Dendritic cell treated with granulocyte-macrophage colony-stimulating factor and Interleukin-4, amounts not matched to agents 40 ng/mL and 50 ng/mL, for 4 days (primary cell): Measurements from ENCODE around the gene ZC3H12D.

Experiments
- H3K27ac Mint-ChIP-seq: one replicate; pipeline ENCODE4 v1.8.0; 2022; ENCODE audit warnings: mild to moderate bottlenecking, mixed read lengths
- H3K27me3 Mint-ChIP-seq: one replicate; pipeline ENCODE4 v1.8.0; 2022; ENCODE audit warnings: mild to moderate bottlenecking, mixed read lengths
- H3K36me3 Mint-ChIP-seq: one replicate; pipeline ENCODE4 v1.8.0; 2022; ENCODE audit warnings: low read depth, mixed read lengths
- H3K4me1 Mint-ChIP-seq: one replicate; pipeline ENCODE4 v1.8.0; 2022; ENCODE audit warnings: low read depth, mixed read lengths
- H3K4me3 Mint-ChIP-seq: one replicate; pipeline ENCODE4 v1.8.0; 2022; ENCODE audit warnings: mild to moderate bottlenecking, moderate library complexity, mixed read lengths
- H3K9me3 Mint-ChIP-seq: one replicate; pipeline ENCODE4 v1.8.0; 2022; ENCODE audit warnings: mixed read lengths
- intact Hi-C: fragments of 100-400 bp; cut with micrococcal nuclease; formaldehyde crosslinking; loops from one replicate; pipeline ENCODE4 v1.15.0; 2022

The ZC3H12D gene

GRCh38 chr6:149459761-149460160 lies 25.1 kb downstream of the ZC3H12D start:
- peaks cover 51% of the 10 kb centered on the region for H3K4me1 Mint-ChIP-seq
- H3K9me3 Mint-ChIP-seq, result no peaks in the 10 kb centered on the region
- H3K36me3 Mint-ChIP-seq, result peaks cover 97% of the 10 kb centered on the region
- H3K27ac Mint-ChIP-seq, result peak overlapping the region; percentile 5
- intact Hi-C loops, result no loop called here
- H3K27me3 Mint-ChIP-seq, result no peaks in the 10 kb centered on the region
- H3K4me3 Mint-ChIP-seq, result no peak overlapping the region

GRCh38 chr6:149458806-149459205 lies 26.0 kb downstream of the ZC3H12D start:
- Mint-ChIP-seq H3K4me3 (no peak overlapping the region), H3K27me3 (no peaks in the 10 kb centered on the region), H3K27ac (peak overlapping the region; percentile 5), H3K9me3 (no peaks in the 10 kb centered on the region), H3K36me3 (peaks cover 87% of the 10 kb centered on the region), H3K4me1 (peaks cover 51% of the 10 kb centered on the region)
- intact Hi-C loops, result no loop called here

GRCh38 chr6:149458196-149458595 lies 26.6 kb downstream of the ZC3H12D start:
- Mint-ChIP-seq H3K27ac (no peak overlapping the region), H3K4me3 (no peak overlapping the region), H3K27me3 (no peaks in the 10 kb centered on the region), H3K36me3 (peaks cover 81% of the 10 kb centered on the region), H3K9me3 (no peaks in the 10 kb centered on the region), H3K4me1 (peaks cover 51% of the 10 kb centered on the region)
- intact Hi-C loops, result no loop called here

- H3K36me3 Mint-ChIP-seq, result peaks cover 75% of the 10 kb centered on the region
- H3K27me3 Mint-ChIP-seq, result no peaks in the 10 kb centered on the region
Observed at GRCh38 chr6:149457316-149457884, 27.4 kb downstream of the ZC3H12D start.

GRCh38 chr6:149456311-149457021 lies 28.3 kb downstream of the ZC3H12D start:
- no peaks in the 10 kb centered on the region for H3K27me3 Mint-ChIP-seq
- no peak overlapping the region for H3K27ac Mint-ChIP-seq
- H3K4me1 Mint-ChIP-seq, result peaks cover 55% of the 10 kb centered on the region
- intact Hi-C loops, result no loop called here
- no peak overlapping the region for H3K4me3 Mint-ChIP-seq
- H3K36me3 Mint-ChIP-seq, result peaks cover 75% of the 10 kb centered on the region
- no peaks in the 10 kb centered on the region for H3K9me3 Mint-ChIP-seq

More at GRCh38 chr6:149457316-149457884, 27.4 kb downstream of the ZC3H12D start:
- H3K4me1 Mint-ChIP-seq, result peaks cover 51% of the 10 kb centered on the region
- intact Hi-C loops, result no loop called here
- no peaks in the 10 kb centered on the region for H3K9me3 Mint-ChIP-seq
- no peak overlapping the region for H3K4me3 Mint-ChIP-seq
- no peak overlapping the region for H3K27ac Mint-ChIP-seq

- no peaks in the 10 kb centered on the region for H3K9me3 Mint-ChIP-seq
- intact Hi-C loops, result no loop called here
- no peaks in the 10 kb centered on the region for H3K27me3 Mint-ChIP-seq
- H3K27ac Mint-ChIP-seq, result peak overlapping the region; percentile 87
- peaks cover 68% of the 10 kb centered on the region for H3K36me3 Mint-ChIP-seq
- no peak overlapping the region for H3K4me3 Mint-ChIP-seq
- peaks cover 59% of the 10 kb centered on the region for H3K4me1 Mint-ChIP-seq
Observed at GRCh38 chr6:149455031-149455732, 29.6 kb downstream of the ZC3H12D start.

GRCh38 chr6:149454346-149454848 lies 30.4 kb downstream of the ZC3H12D start:
- Mint-ChIP-seq H3K36me3 (peaks cover 68% of the 10 kb centered on the region), H3K4me3 (peak overlapping the region; percentile 13), H3K4me1 (peaks cover 64% of the 10 kb centered on the region), H3K27ac (peak overlapping the region; percentile 87), H3K27me3 (no peaks in the 10 kb centered on the region), H3K9me3 (no peaks in the 10 kb centered on the region)
- intact Hi-C loops, result loop anchor here (5.0 kb wide), 2 partner anchors 33 to 63 kb away; partner anchors contain the start of gene ZC3H12D

GRCh38 chr6:149453597-149454345 lies 31.0 kb downstream of the ZC3H12D start:
- Mint-ChIP-seq H3K4me1 (peaks cover 64% of the 10 kb centered on the region), H3K9me3 (no peaks in the 10 kb centered on the region), H3K36me3 (peaks cover 68% of the 10 kb centered on the region), H3K4me3 (peak overlapping the region; percentile 13), H3K27me3 (no peaks in the 10 kb centered on the region), H3K27ac (peak overlapping the region; percentile 87)
- intact Hi-C loops, result loop anchor here (5.0 kb wide), 2 partner anchors 34 to 64 kb away; partner anchors contain the start of gene ZC3H12D

GRCh38 chr6:149452037-149452939 lies 32.5 kb downstream of the ZC3H12D start:
- peaks cover 65% of the 10 kb centered on the region for H3K4me1 Mint-ChIP-seq
- H3K9me3 Mint-ChIP-seq, result no peaks in the 10 kb centered on the region
- peak overlapping the region; percentile 67 for H3K4me3 Mint-ChIP-seq
- H3K36me3 Mint-ChIP-seq, result peaks cover 65% of the 10 kb centered on the region
- intact Hi-C loops, result loop anchor here (5.0 kb wide), 2 partner anchors 35 to 65 kb away; partner anchors contain the start of gene ZC3H12D
- peak overlapping the region; percentile 87 for H3K27ac Mint-ChIP-seq
- no peaks in the 10 kb centered on the region for H3K27me3 Mint-ChIP-seq

GRCh38 chr6:149451376-149452036 lies 33.3 kb downstream of the ZC3H12D start:
- H3K36me3 Mint-ChIP-seq, result peaks cover 60% of the 10 kb centered on the region
- no peaks in the 10 kb centered on the region for H3K9me3 Mint-ChIP-seq
- intact Hi-C loops, result loop anchor here (5.0 kb wide), 2 partner anchors 36 to 66 kb away; partner anchors contain the start of gene ZC3H12D
- no peaks in the 10 kb centered on the region for H3K27me3 Mint-ChIP-seq
- H3K27ac Mint-ChIP-seq, result peak overlapping the region; percentile 87
- H3K4me3 Mint-ChIP-seq, result peak overlapping the region; percentile 67
- H3K4me1 Mint-ChIP-seq, result peaks cover 65% of the 10 kb centered on the region

- Mint-ChIP-seq H3K4me3 (peak overlapping the region; percentile 82), H3K9me3 (no peaks in the 10 kb centered on the region), H3K27ac (peak overlapping the region; percentile 87), H3K27me3 (no peaks in the 10 kb centered on the region), H3K4me1 (peaks cover 65% of the 10 kb centered on the region), H3K36me3 (peaks cover 55% of the 10 kb centered on the region)
- intact Hi-C loops, result loop anchor here (5.0 kb wide), 2 partner anchors 36 to 66 kb away; partner anchors contain the start of gene ZC3H12D
Observed at GRCh38 chr6:149450679-149451375, 34.0 kb downstream of the ZC3H12D start.
